Upper lobe of left lung (tissue), 6 donors: Measurements from ENCODE around the gene CLEC14A. TPM values are rescaled to one million over a fixed set of nuclear protein-coding genes. Genes with fewer than 3 reads are reported as not detected.

Experiments
- ATAC-seq, 2 donors: fragments of 200-7000 bp; cut with Tn5 transposase; one replicate each; pipeline ENCODE4 v1.9.1; 2022; ENCODE audit warnings: mild to moderate bottlenecking in 2 of 2, moderate library complexity in 2 of 2; ENCODE audit not compliant: low FRiP score in 2 of 2
- DNase-seq, 2 donors: peaks; one replicate each; pipeline ENCODE4 v3.0.0-alpha.2; 2019 to 2020
- H3K27ac ChIP-seq, 4 donors: fragments of 200-600 bp; sonication (generic); one replicate each; pipeline ENCODE4 v1.5.1; 2016 to 2019
- H3K27me3 ChIP-seq, 4 donors: fragments of 200-600 bp; sonication (generic); one replicate each; pipeline ENCODE4 v1.5.1; 2017 to 2019
- H3K36me3 ChIP-seq, 4 donors: fragments of 200-600 bp; sonication (generic); one replicate each; pipeline ENCODE4 v1.5.1; 2016 to 2019
- H3K4me1 ChIP-seq, 4 donors: fragments of 200-600 bp; sonication (generic); one replicate each; pipeline ENCODE4 v1.5.1; 2018 to 2019
- H3K4me3 ChIP-seq, 4 donors: fragments of 200-600 bp; sonication (generic); one replicate each; pipeline ENCODE4 v1.5.1; 2017 to 2019; ENCODE audit warnings: mild to moderate bottlenecking in 2 of 4, moderate library complexity in 1 of 4
- H3K9me3 ChIP-seq, 4 donors: fragments of 200-600 bp; sonication (generic); one replicate each; pipeline ENCODE4 v1.5.1; 2018 to 2019
- CTCF ChIP-seq, 6 experiments: fragments of 450-650 bp in 4 of 6; fragments of 200-600 bp in 2 of 6; sonication (generic) in 2 of 6; IDR thresholded peaks; one replicate each; pipeline ENCODE4 v1.5.1; 2016 to 2019; ENCODE audit warnings: antibody characterized with exemption in 6 of 6
- EP300 ChIP-seq, 4 donors: sonication (generic); formaldehyde crosslinking; IDR thresholded peaks; one replicate each; pipeline ENCODE4 v1.5.1; 2017; ENCODE audit warnings: antibody characterized with exemption in 4 of 4, control low read depth in 2 of 4
- POLR2A ChIP-seq, 4 donors: fragments of 450-650 bp; IDR thresholded peaks; one replicate each; pipeline ENCODE4 v1.5.1; 2016 to 2017; ENCODE audit warnings: antibody characterized with exemption in 4 of 4, mild to moderate bottlenecking in 2 of 4
- POLR2AphosphoS5 ChIP-seq, 2 donors: sonication (generic); formaldehyde crosslinking; IDR thresholded peaks; one replicate each; pipeline ENCODE4 v1.5.1; 2017; ENCODE audit warnings: antibody characterized with exemption in 2 of 2
- WGBS, 2 donors: methylation state at CpG; one replicate each; pipeline ENCODE4 v1.1.5; 2017 to 2018; 5-methylcytosine and 5-hydroxymethylcytosine counted together
- total RNA-seq, 6 donors: library from RNA; depleted of rRNA in 4 of 6; stranded (reverse); fragments of >200 nt in 4 of 6; gene quantifications; one replicate each; pipeline versions ENCODE4 v1.1.0 to v1.2.1, GENCODE V29; 2016 to 2021
- donor health status: DM: no; HTN: no; CAD: no; lungs with moderate emphysema.
- donor health status: DM: no; HTN: yes; CAD: no; lungs with severe emphysema.

Gene CLEC14A
- total RNA-seq, 6 donors from 2014 or later = 27.2 to 121 (median 53.3) TPM

- H3K36me3 ChIP-seq = no peaks in the 10 kb centered on the region
- H3K4me1 ChIP-seq = peaks cover 0 to 17% (median 11%) of the 10 kb centered on the region in 4 donors
- no peaks in the 10 kb centered on the region for H3K9me3 ChIP-seq
- TF ChIP-seq EP300 (IDR thresholded peaks at IDR 0.05) (no peak), POLR2A (IDR thresholded peaks at IDR 0.05) (no peak), POLR2AphosphoS5 (IDR thresholded peaks at IDR 0.05) (no peak), CTCF (IDR thresholded peaks at IDR 0.05) (no peak)
- DNase-seq (no peak), ATAC-seq (no peak)
- peak overlapping the region in 2 of 4 donors; percentile 52 to 78 for H3K27ac ChIP-seq
- no peak overlapping the region for H3K4me3 ChIP-seq
- no peaks in the 10 kb centered on the region for H3K27me3 ChIP-seq
Measured at GRCh38 chr14:38291681-38292467, 36.0 kb upstream of the CLEC14A start.

GRCh38 chr14:38290601-38291188 is 34.8 kb upstream of the CLEC14A start:
- no peaks in the 10 kb centered on the region for H3K36me3 ChIP-seq
- peak in 1 of 2 donors; percentile 57 for ATAC-seq
- TF ChIP-seq POLR2A (IDR thresholded peaks at IDR 0.05) (no peak), POLR2AphosphoS5 (IDR thresholded peaks at IDR 0.05) (peak; percentile 51 to 89), EP300 (IDR thresholded peaks at IDR 0.05) (peak; percentile 45 to 98 (median 86)), CTCF (IDR thresholded peaks at IDR 0.05) (no peak)
- H3K27ac ChIP-seq = peak overlapping the region in 3 of 4 donors; percentile 13 to 78 (median 52)
- H3K9me3 ChIP-seq = no peaks in the 10 kb centered on the region
- H3K4me3 ChIP-seq = no peak overlapping the region
- no peaks in the 10 kb centered on the region for H3K27me3 ChIP-seq
- WGBS, 2 donors = 17 to 18% methylated on average over 5 of the region's 5 CpGs
- DNase-seq = no peak
- peaks cover 0 to 17% (median 11%) of the 10 kb centered on the region in 4 donors for H3K4me1 ChIP-seq

GRCh38 chr14:38286452-38286851 is 30.6 kb upstream of the CLEC14A start:
- TF ChIP-seq EP300 (IDR thresholded peaks at IDR 0.05) = no peak
- TF ChIP-seq POLR2AphosphoS5 (IDR thresholded peaks at IDR 0.05) = no peak
- no peak for TF ChIP-seq CTCF (IDR thresholded peaks at IDR 0.05)
- no peak for TF ChIP-seq POLR2A (IDR thresholded peaks at IDR 0.05)
- no peak overlapping the region for H3K27ac ChIP-seq
- H3K4me3 ChIP-seq = no peak overlapping the region
- no peak for ATAC-seq
- no peaks in the 10 kb centered on the region for H3K27me3 ChIP-seq
- no peaks in the 10 kb centered on the region for H3K9me3 ChIP-seq
- DNase-seq = no peak
- H3K4me1 ChIP-seq = peaks cover 0 to 14% (median 5%) of the 10 kb centered on the region in 4 donors
- no peaks in the 10 kb centered on the region for H3K36me3 ChIP-seq

GRCh38 chr14:38285962-38286361 is 30.1 kb upstream of the CLEC14A start:
- Histone ChIP-seq H3K27me3 (no peaks in the 10 kb centered on the region), H3K4me3 (no peak overlapping the region), H3K36me3 (no peaks in the 10 kb centered on the region), H3K9me3 (no peaks in the 10 kb centered on the region), H3K4me1 (peaks cover 0 to 9% (median 4%) of the 10 kb centered on the region in 4 donors), H3K27ac (no peak overlapping the region)
- ATAC-seq (no peak), DNase-seq (no peak)
- no peak for TF ChIP-seq EP300 (IDR thresholded peaks at IDR 0.05)
- TF ChIP-seq POLR2A (IDR thresholded peaks at IDR 0.05) = no peak
- no peak for TF ChIP-seq CTCF (IDR thresholded peaks at IDR 0.05)
- WGBS, 2 donors = 45 to 49% methylated on average over 2 of the region's 2 CpGs
